HepG2 (cell line): ENCODE results near the gene RGP1. TPM values are rescaled to one million over a fixed set of nuclear protein-coding genes. Genes with fewer than 3 reads are reported as not detected.

Experiments used
- CC2D1A ChIP-seq: sonication (generic); formaldehyde crosslinking; IDR thresholded peaks from 2 replicates; pipeline ENCODE4 v1.8.1; 2023; ENCODE audit warnings: mild to moderate bottlenecking, missing genetic modification reagents
- FOXP4 ChIP-seq: sonication (generic); formaldehyde crosslinking; IDR thresholded peaks from 2 replicates; pipeline ENCODE4 v1.4.0; 2020; ENCODE audit warnings: missing genetic modification reagents
- GLMP ChIP-seq: sonication (generic); formaldehyde crosslinking; IDR thresholded peaks from 2 replicates; pipeline ENCODE4 v1.9.0; 2021; ENCODE audit warnings: missing genetic modification reagents, mild to moderate bottlenecking, borderline replicate concordance
- HCFC1 ChIP-seq: fragments of 150-350 bp; IDR thresholded peaks from 2 replicates; pipeline ENCODE4 v1.6.1; 2014; ENCODE audit warnings: low read depth, low read length
- HNF4A ChIP-seq: sonication (generic); formaldehyde crosslinking; IDR thresholded peaks from 2 replicates; pipeline ENCODE4 v1.4.0; 2020; ENCODE audit warnings: missing genetic modification reagents
- NFE2L2 ChIP-seq: fragments of 150-350 bp; IDR thresholded peaks from 2 replicates; pipeline ENCODE4 v1.6.1; 2014; ENCODE audit warnings: low read length
- PBX2 ChIP-seq: IDR thresholded peaks from 2 replicates; pipeline ENCODE4 v1.6.1; 2016; ENCODE audit warnings: control low read depth
- PREB ChIP-seq: sonication (generic); formaldehyde crosslinking; IDR thresholded peaks from 2 replicates; pipeline ENCODE4 v1.4.0; 2020; ENCODE audit warnings: missing genetic modification reagents
- SCMH1 ChIP-seq: sonication (generic); formaldehyde crosslinking; IDR thresholded peaks from 2 replicates; pipeline ENCODE4 v1.9.0; 2021; ENCODE audit warnings: missing genetic modification reagents, mild to moderate bottlenecking, borderline replicate concordance
- TEAD2 ChIP-seq: sonication (generic); formaldehyde crosslinking; IDR thresholded peaks from 2 replicates; pipeline ENCODE4 v1.9.0; 2021; ENCODE audit warnings: missing genetic modification reagents
- ZBTB10 ChIP-seq: sonication (generic); formaldehyde crosslinking; IDR thresholded peaks from 2 replicates; pipeline ENCODE4 v1.4.0; 2020; ENCODE audit warnings: missing genetic modification reagents, borderline replicate concordance
- ZBTB39 ChIP-seq: sonication (generic); formaldehyde crosslinking; IDR thresholded peaks from 2 replicates; pipeline ENCODE4 v1.5.0; 2020; ENCODE audit warnings: missing genetic modification reagents
- ZFP37 ChIP-seq: sonication (generic); formaldehyde crosslinking; IDR thresholded peaks from 2 replicates; pipeline ENCODE4 v1.4.0; 2020; ENCODE audit warnings: missing genetic modification reagents, borderline replicate concordance
- ZNF235 ChIP-seq: sonication (generic); formaldehyde crosslinking; IDR thresholded peaks from 2 replicates; pipeline ENCODE4 v1.8.1; 2023; ENCODE audit warnings: mild to moderate bottlenecking, missing genetic modification reagents, borderline replicate concordance
- ZNF260 ChIP-seq: sonication (generic); formaldehyde crosslinking; IDR thresholded peaks from 2 replicates; pipeline ENCODE4 v1.4.0; 2020; ENCODE audit warnings: missing genetic modification reagents, low read depth, mild to moderate bottlenecking, borderline replicate concordance
- ZNF704 ChIP-seq: sonication (generic); formaldehyde crosslinking; IDR thresholded peaks from 2 replicates; pipeline ENCODE4 v1.8.1; 2023; ENCODE audit warnings: mild to moderate bottlenecking, inconsistent platforms, moderate library complexity, missing genetic modification reagents, borderline replicate concordance
- ZNF850 ChIP-seq: sonication (generic); formaldehyde crosslinking; conservative IDR thresholded peaks from 2 replicates; pipeline ENCODE4 v1.9.0; 2021; ENCODE audit warnings: mild to moderate bottlenecking, missing genetic modification reagents
- polyA plus RNA-seq, 8 experiments: library from polyadenylated mRNA; depleted of rRNA in 3 of 8; stranded (reverse) in 7 of 8; unstranded in 1 of 8; fragments of >200 nt; fragmentation: Illumina TruSeq in 4 of 8; extraction: Trizol in 4 of 8; gene quantifications; 2 replicates each; pipeline versions ENCODE4 v1.2.1 to v1.2.3, GENCODE V29; 2011 to 2016; ENCODE audit warnings: low read depth in 4 of 8, missing spikeins in 1 of 8, mixed read lengths in 1 of 8; ENCODE audit not compliant: insufficient read depth in 1 of 8
- total RNA-seq, 5 experiments: library from RNA; depleted of rRNA; stranded (reverse); fragments of >200 nt; fragmentation: Illumina TruSeq; extraction: Trizol; gene quantifications; 2 replicates each; pipeline ENCODE4 v1.2.3, GENCODE V29; 2016; ENCODE audit warnings: low read depth in 1 of 5

RGP1 gene
- total and polyA plus RNA-seq, 2 of the 13 experiments (the other 11 are each of a cell fraction or from before 2014, with no cell fraction given) = 12.7 to 21.0 TPM

- TF ChIP-seq FOXP4 (no peak; the same call in 1 of the 2 replicates), SCMH1 (CRISPR knock-in tag) (no peak), PBX2 (CRISPR knock-in tag) (no peak), HNF4A (CRISPR knock-in tag) (peak; percentile 62), PREB (CRISPR knock-in tag) (no peak), TEAD2 (no peak), ZNF235 (CRISPR knock-in tag) (no peak), NFE2L2 (no peak), CC2D1A (CRISPR knock-in tag) (no peak), ZFP37 (CRISPR knock-in tag) (no peak), GLMP (CRISPR knock-in tag) (no peak), ZNF260 (CRISPR knock-in tag) (no peak), ZNF704 (CRISPR knock-in tag) (peak; percentile 66; the same call in 1 of the 2 replicates), HCFC1 (peak; percentile 82), ZBTB39 (0 out of 2 replicates have a peak, but pooled peaks have one; percentile 42), ZNF850 (CRISPR knock-in tag) (0 out of 2 replicates have a peak, but pooled peaks have one; percentile 33), ZBTB10 (CRISPR knock-in tag) (peak; percentile 80; the same call in 1 of the 2 replicates)
These were observed 16.8 kb upstream of the RGP1 start, which contains the start of the genes CREB3 and TLN1 (continued) for GRCh38 chr9:35732185-35732799.
